SJCRH30 (cell line): ENCODE measurements around the gene CDK19. TPM values are rescaled to one million over a fixed set of nuclear protein-coding genes. Genes with fewer than 3 reads are reported as not detected.
"Not testable (repeated sequence)": the region's sequence is repeated elsewhere in the genome, so short reads cannot be mapped to it uniquely, and the experiment has no call there.

ENCODE experiments used
- DNase-seq, 2 experiments: peaks; one replicate each; pipeline ENCODE4 v3.0.0-alpha.2; 2015 to 2020
- H3K27ac ChIP-seq: fragments of 250-450 bp; sonication (Bioruptor Pico); 2 replicates; pipeline ENCODE4 v1.5.1; 2020; ENCODE audit warnings: mild to moderate bottlenecking, moderate library complexity
- H3K27me3 ChIP-seq: fragments of 250-450 bp; sonication (Bioruptor Pico); 2 replicates; pipeline ENCODE4 v1.5.1; 2020; ENCODE audit warnings: mild to moderate bottlenecking, moderate library complexity
- H3K36me3 ChIP-seq: fragments of 250-450 bp; sonication (Bioruptor Pico); 2 replicates; pipeline ENCODE4 v1.5.1; 2020; ENCODE audit warnings: mild to moderate bottlenecking, moderate library complexity
- H3K4me1 ChIP-seq: fragments of 250-450 bp; sonication (Bioruptor Pico); 2 replicates; pipeline ENCODE4 v1.5.1; 2020; ENCODE audit warnings: mild to moderate bottlenecking, moderate library complexity
- H3K4me3 ChIP-seq: fragments of 250-450 bp; sonication (Bioruptor Pico); 2 replicates; pipeline ENCODE4 v1.5.1; 2020; ENCODE audit warnings: mild to moderate bottlenecking, moderate library complexity
- H3K9me3 ChIP-seq: fragments of 250-450 bp; sonication (Bioruptor Pico); replicated peaks from 2 replicates; pipeline ENCODE4 v1.5.1; 2020; ENCODE audit warnings: mild to moderate bottlenecking, moderate library complexity
- total RNA-seq: library from RNA; depleted of rRNA; stranded (reverse); fragments of >200 nt; shearing (Covaris generic); gene quantifications from 2 replicates; pipeline ENCODE4 v1.2.3, GENCODE V29; 2014

The CDK19 gene
- total RNA-seq, 1 experiment from 2014 or later: 22.2 TPM

DNA sequence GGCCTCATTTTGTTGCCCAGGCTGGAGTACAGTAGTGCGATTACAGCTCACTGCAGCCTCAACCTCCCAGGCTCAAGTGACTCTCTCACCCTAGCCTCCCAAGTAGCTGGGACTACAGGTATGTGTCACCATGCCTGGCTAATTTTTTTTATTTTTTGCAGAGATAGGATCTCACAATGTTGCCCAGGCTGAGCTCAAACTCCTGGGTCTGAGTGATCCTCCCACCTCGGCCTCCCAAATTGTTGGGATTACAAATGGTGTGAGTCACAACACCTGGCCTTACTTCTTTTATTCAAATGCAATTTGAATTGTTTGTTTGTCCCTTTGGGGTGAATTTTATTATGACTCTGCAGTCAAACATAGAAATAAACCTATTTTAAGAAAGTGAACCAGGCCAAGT, 207.1 kb downstream of the CDK19 start:
- no peaks in the 10 kb centered on the region for H3K4me1 ChIP-seq
- H3K27ac ChIP-seq: no peak overlapping the region
- no peaks in the 10 kb centered on the region; the same call in 1 of the 2 replicates for H3K36me3 ChIP-seq
- DNase-seq: no peak
- H3K9me3 ChIP-seq: no peaks in the 10 kb centered on the region
- H3K27me3 ChIP-seq: no peaks in the 10 kb centered on the region
- no peak overlapping the region for H3K4me3 ChIP-seq

DNA sequence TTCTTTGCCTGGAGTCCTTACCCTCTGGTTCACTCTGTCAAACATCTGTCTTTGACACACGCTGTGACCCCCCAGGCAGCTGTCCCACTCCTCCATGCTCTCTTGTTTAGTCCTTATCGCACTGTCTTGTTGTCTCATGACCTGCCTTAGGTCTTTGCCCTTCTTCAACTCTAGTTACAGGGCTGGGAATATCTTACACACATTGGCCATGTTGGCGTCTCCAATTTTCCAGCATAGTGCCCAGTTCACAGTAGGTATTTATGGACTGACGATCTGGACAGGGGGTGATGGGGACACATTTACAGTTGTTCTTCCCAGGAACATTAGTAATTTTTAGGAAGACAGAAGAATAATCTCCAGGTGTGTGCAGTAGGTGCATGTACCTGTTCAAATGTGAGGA, 209.1 kb downstream of the CDK19 start:
- Histone ChIP-seq H3K27ac (no peak overlapping the region), H3K36me3 (no peaks in the 10 kb centered on the region; the same call in 1 of the 2 replicates), H3K27me3 (no peaks in the 10 kb centered on the region), H3K4me1 (no peaks in the 10 kb centered on the region), H3K9me3 (no peaks in the 10 kb centered on the region), H3K4me3 (no peak overlapping the region)
- no peak for DNase-seq

DNA sequence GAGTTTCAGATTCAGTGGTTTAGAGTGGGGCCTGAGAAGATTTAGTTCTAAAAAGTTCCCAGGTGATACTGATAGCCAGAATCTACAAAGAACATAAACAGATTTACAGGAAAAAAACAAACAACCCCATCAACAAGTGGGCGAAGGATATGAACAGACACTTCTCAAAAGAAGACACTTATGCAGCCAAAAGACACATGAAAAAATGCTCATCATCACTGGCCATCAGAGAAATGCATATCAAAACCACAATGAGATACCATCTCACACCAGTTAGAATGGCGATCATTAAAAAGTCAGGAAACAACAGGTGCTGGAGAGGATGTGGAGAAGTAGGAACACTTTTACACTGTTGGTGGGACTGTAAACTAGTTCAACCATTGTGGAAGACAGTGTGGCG, 214.6 kb downstream of the CDK19 start:
- DNase-seq, H3K4me1 ChIP-seq, H3K27ac ChIP-seq, H3K9me3 ChIP-seq, H3K4me3 ChIP-seq, H3K36me3 ChIP-seq, H3K27me3 ChIP-seq: not testable (repeated sequence)

DNA sequence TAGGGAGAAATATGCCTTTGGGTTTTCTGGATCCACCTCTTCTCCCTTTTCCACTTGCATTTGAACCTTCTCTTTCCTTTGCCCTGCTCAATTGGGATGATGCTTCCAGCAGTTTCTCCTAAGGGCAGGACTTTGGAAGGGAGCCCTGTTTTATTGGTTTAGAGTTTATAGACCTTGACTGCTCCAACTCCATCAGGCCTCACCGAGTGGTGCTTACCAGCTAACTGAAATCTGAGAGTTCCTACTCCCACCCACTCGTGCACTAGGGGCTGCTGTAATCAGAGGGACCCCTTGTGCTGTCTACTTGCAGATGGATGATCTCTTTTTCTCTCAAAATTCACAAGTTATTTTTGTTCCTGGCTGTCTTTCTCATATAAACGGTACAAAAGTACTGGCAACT, 217.5 kb downstream of the CDK19 start:
- no peaks in the 10 kb centered on the region for H3K36me3 ChIP-seq
- no peak overlapping the region for H3K4me3 ChIP-seq
- DNase-seq: no peak
- no peak overlapping the region for H3K27ac ChIP-seq
- no peaks in the 10 kb centered on the region for H3K4me1 ChIP-seq
- no peaks in the 10 kb centered on the region for H3K27me3 ChIP-seq
- no peaks in the 10 kb centered on the region for H3K9me3 ChIP-seq

DNA sequence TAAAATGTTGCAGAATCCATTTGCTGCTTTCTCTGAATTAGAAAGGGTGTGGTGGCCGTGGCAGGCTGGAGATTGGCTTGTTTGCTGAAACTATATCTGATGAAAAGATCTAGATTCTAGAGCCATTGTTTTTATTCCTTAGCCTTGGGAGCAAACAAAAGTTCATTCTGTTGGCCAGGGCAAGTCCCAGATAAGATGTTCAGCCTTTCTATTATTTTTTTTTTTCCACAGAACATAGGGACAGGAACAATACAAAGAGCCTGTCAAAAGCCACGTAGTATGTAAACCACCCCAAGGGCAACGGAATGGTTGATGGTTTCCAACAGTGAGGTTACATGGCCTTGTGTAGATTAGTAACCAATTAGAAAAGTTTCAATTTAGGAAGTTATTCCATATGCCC, 218.9 kb downstream of the CDK19 start:
- no peak overlapping the region for H3K4me3 ChIP-seq
- H3K4me1 ChIP-seq: no peaks in the 10 kb centered on the region
- no peak for DNase-seq
- 0 out of 2 replicates have a peak, but pooled peaks cover 5% of the 10 kb centered on the region for H3K9me3 ChIP-seq
- H3K27ac ChIP-seq: no peak overlapping the region
- H3K36me3 ChIP-seq: no peaks in the 10 kb centered on the region
- no peaks in the 10 kb centered on the region for H3K27me3 ChIP-seq

DNA sequence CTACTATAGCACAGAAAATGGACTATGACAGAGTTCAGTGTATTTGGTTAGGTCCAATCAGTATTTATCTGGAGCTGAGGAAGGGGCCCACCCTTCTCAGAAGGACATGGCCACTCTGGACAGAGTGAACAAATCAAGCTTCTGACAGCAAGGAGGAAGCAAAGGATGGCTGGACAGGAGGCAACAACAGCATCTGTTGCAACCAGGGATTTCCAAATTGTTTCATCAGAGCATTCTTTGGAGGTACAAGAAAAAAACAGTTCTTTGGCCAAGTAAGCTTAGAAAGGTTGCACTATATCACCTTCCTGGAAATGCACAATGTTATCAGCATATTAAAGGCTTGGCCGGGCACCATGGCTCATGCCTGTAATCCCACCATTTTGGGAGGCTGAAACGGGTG, 220.2 kb downstream of the CDK19 start:
- Histone ChIP-seq H3K9me3 (0 out of 2 replicates have a peak, but pooled peaks cover 5% of the 10 kb centered on the region), H3K36me3 (no peaks in the 10 kb centered on the region), H3K27ac (no peak overlapping the region), H3K4me1 (no peaks in the 10 kb centered on the region), H3K4me3 (no peak overlapping the region), H3K27me3 (no peaks in the 10 kb centered on the region)
- DNase-seq: no peak

DNA sequence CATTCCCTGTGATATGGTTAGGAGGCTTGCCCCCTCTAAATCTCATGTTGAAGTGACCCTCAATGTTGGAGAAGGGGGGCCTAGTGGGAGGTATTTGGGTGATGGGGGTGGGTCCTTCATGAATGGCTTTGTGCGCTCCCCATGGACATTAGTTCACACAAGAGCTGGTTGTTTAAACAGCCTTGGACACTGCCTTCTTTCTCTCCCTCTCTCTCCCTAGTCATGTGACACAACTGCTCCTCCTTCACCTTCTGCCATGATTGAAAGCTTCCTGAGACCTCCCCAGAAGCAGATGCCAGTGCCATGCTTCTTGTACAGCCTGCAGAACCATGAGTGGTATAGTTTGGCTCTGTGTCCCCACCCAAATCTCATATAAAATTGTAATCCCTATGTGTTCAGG, 221.6 kb downstream of the CDK19 start:
- H3K27ac ChIP-seq: no peak overlapping the region
- H3K4me1 ChIP-seq: no peaks in the 10 kb centered on the region
- DNase-seq: no peak
- 0 out of 2 replicates have a peak, but pooled peaks cover 5% of the 10 kb centered on the region for H3K9me3 ChIP-seq
- H3K36me3 ChIP-seq: no peaks in the 10 kb centered on the region
- H3K4me3 ChIP-seq: no peak overlapping the region
- no peaks in the 10 kb centered on the region for H3K27me3 ChIP-seq

DNA sequence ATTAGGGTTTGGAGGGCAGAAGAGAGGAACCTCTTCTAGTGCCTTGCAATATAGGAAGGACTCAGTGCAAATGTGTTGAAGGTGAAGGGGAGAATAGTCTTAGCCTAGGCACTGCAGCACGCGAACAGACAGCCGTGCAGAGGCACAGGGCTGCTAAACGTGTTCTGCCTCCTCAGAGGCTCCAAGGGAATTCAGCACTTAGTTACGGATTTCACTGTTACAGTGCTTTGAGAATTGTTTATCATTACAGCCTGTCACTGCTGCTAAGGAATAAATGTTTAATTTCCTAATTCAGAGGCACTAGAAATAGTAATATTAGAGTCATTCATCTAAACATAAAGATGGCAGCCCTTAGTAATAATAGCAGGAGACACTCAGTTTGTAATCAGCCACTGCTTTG, 222.5 kb downstream of the CDK19 start:
- Histone ChIP-seq H3K9me3 (0 out of 2 replicates have a peak, but pooled peaks cover 5% of the 10 kb centered on the region), H3K27ac (no peak overlapping the region), H3K4me1 (no peaks in the 10 kb centered on the region), H3K27me3 (no peaks in the 10 kb centered on the region), H3K36me3 (no peaks in the 10 kb centered on the region), H3K4me3 (no peak overlapping the region)
- no peak for DNase-seq

DNA sequence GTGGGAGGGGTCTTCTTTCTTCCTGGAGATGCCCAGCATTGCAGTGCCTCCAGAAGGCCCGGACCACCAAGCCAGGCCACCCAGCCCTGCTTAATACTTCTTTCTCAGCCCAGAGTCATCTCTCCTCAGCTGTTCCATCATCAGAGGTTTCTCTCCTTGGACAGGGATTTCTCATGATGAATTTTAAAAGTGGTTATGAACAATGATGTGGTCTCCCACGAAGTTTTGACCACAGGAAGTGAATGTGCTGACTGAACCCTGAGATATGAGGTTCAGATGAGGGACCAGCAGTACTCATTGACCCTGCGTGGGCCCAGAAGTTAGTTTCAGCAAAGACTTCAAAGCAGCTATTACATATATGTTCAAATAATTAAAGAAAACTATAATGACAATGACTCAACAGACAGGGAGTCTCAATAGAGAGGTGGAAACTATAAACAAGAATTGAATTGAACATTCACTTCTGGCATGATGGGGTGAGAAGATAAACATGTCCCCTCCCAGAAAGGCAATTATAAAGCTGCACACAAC, 224.4 kb downstream of the CDK19 start:
- H3K9me3 ChIP-seq: 0 out of 2 replicates have a peak, but pooled peaks cover 5% of the 10 kb centered on the region
- no peaks in the 10 kb centered on the region for H3K27me3 ChIP-seq
- no peak for DNase-seq
- no peak overlapping the region for H3K4me3 ChIP-seq
- no peaks in the 10 kb centered on the region for H3K4me1 ChIP-seq
- H3K36me3 ChIP-seq: no peaks in the 10 kb centered on the region
- no peak overlapping the region for H3K27ac ChIP-seq

DNA sequence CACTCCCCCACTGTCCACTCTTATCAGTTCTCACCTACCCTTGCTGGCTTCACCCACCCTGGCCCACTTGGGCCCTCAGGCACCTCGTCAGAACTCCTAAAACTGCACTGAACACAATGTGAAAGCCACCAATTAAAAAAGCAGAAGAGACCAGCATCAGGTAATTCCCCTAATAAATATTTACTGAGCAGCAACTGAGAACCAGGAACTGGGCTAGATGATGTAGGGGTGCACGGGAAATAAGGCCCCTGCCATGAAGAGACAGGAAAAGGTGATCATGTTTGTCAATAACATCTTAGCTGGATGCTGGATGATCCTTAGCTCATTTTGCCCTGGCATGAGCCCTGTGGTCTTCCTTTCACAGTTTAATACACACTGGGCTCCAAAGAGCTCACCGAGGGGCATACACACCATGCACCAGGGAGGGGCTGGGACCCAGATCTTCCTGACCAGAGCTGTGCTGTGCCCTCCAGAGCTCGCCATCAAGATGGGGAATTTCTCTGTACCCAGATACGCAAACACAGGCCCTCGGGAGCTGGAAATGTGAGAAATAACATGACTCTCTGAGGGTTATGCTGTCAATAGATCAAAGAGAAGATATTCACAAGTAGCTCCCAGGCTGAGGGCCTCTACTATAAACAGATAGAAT, 225.3 kb downstream of the CDK19 start:
- Histone ChIP-seq H3K9me3 (0 out of 2 replicates have a peak, but pooled peaks cover 5% of the 10 kb centered on the region), H3K4me3 (no peak overlapping the region), H3K4me1 (no peaks in the 10 kb centered on the region), H3K27ac (no peak overlapping the region), H3K27me3 (no peaks in the 10 kb centered on the region), H3K36me3 (no peaks in the 10 kb centered on the region)
- DNase-seq: no peak

DNA sequence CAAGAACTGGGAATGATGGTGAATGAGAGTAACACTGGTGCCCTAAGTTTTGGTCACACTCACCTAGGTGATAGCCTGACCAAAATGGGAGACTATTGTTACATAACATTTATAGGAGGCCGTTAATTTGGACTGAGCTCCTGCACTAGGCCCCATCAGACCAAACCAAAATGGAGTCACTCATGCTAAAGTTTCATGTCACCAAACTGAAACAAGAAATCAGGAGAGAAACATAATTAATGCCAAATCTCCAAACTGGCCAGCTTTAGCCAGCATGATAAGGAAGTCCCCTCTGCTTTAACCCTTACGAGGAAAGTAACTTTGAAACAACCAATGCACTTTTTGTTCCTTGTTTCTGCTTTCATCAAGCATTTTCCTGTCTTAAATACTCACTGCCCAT, 227.9 kb downstream of the CDK19 start:
- no peak overlapping the region for H3K4me3 ChIP-seq
- H3K36me3 ChIP-seq: no peaks in the 10 kb centered on the region
- 0 out of 2 replicates have a peak, but pooled peaks cover 5% of the 10 kb centered on the region for H3K9me3 ChIP-seq
- no peaks in the 10 kb centered on the region for H3K27me3 ChIP-seq
- no peak for DNase-seq
- no peak overlapping the region for H3K27ac ChIP-seq
- no peaks in the 10 kb centered on the region for H3K4me1 ChIP-seq

DNA sequence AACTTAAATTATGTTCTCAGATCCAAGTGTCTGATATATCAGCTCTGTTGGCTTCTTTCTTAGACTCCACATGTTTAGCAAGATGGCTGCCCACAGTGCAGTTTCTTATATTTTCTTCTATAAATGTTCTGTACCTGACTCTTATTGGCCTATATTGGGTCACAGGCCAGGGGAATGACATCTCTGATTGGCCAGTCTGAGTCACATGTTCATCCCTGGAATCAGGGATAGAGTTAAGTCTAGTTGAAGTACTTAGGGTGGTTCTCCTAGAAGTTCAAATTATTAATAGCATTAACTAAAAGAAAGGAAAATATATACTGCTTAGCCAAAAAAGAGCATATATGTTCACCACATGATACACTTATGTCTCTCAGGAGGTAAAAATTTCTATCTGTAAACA, 233.6 kb downstream of the CDK19 start:
- DNase-seq: no peak
- no peaks in the 10 kb centered on the region for H3K27me3 ChIP-seq
- no peaks in the 10 kb centered on the region for H3K36me3 ChIP-seq
- no peak overlapping the region for H3K4me3 ChIP-seq
- H3K4me1 ChIP-seq: no peaks in the 10 kb centered on the region
- no peak overlapping the region for H3K27ac ChIP-seq
- H3K9me3 ChIP-seq: no peaks in the 10 kb centered on the region

DNA sequence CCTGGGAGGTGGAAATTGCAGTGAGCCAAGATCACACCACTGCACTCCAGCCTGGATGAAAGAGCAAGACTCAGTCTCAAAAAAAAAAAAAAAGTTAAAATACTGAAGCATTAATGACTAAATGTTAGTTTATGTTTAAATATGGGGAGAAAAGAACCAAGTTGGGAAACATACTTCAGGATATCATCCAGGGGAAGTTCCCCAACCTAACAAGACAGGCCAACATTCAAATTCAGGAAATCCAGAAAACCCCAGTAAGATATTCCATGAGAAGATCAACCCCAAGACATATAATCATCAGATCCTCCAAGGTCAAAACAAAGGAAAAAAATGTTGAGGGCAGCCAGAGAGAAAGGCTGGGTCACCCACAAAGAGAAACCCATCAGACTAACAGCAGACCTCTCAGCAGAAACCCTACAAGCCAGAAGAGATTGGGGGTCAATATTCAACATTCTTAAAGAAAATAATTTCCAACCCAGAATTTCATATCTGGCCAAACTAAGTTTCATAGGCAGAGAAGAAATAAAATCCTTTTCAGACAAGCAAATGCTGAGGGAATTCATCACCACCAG, 237.6 kb downstream of the CDK19 start:
- H3K9me3 ChIP-seq, H3K4me3 ChIP-seq, H3K27ac ChIP-seq, H3K36me3 ChIP-seq, H3K4me1 ChIP-seq, H3K27me3 ChIP-seq, DNase-seq: not testable (repeated sequence)

DNA sequence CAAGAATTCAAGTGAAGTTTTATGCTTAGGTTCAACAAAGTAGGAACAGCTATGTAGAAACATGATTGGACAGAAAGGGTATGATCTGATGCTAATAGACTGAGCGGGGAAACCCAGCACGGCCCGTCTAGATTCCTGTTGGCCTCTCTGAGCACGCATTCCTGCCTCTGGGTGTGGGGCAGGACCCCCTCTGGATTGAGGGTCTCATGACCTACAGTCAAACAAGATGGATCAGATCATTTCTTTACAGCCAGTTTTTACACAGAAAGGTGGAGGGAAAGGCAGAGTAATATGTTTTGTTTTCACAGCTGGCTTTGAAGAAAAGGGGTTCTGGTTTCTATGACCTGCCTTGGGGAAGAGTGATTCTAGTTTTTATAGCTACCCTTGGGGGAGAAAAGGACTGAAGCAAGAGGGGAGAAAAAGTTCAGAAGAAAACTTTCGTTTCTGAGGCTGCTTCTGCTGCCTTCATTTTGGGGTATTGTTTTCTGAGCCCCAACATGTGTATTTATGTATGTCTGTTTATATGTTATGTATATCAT, 239.3 kb downstream of the CDK19 start:
- H3K4me1 ChIP-seq: no peaks in the 10 kb centered on the region
- no peaks in the 10 kb centered on the region for H3K27me3 ChIP-seq
- no peaks in the 10 kb centered on the region for H3K36me3 ChIP-seq
- no peak for DNase-seq
- no peaks in the 10 kb centered on the region for H3K9me3 ChIP-seq
- no peak overlapping the region for H3K4me3 ChIP-seq
- no peak overlapping the region for H3K27ac ChIP-seq

DNA sequence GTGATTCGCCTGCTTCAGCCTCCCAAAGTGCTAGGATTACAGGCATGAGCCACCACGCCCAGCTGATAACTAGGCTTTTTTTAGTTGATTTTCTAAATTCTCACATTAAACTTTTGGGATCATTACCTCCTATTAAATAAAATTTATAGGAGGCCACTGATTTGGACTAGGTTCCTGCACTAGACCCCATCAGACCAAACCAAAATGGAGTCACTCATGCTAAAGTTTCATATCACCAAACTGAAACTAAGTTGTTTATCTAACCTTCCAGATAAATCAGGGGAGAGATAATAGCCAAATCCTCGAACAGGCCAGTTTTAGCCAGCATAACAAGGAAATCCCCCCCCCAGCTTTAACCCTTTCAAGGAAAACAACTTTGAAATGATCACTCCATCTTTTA, 240.5 kb downstream of the CDK19 start:
- Histone ChIP-seq H3K9me3 (no peaks in the 10 kb centered on the region), H3K4me3 (no peak overlapping the region), H3K36me3 (no peaks in the 10 kb centered on the region), H3K27me3 (no peaks in the 10 kb centered on the region), H3K27ac (no peak overlapping the region), H3K4me1 (no peaks in the 10 kb centered on the region)
- DNase-seq: no peak
